Camera-type eye (tissue), 1 donor: ENCODE data around the gene TRMU. TPM values are rescaled to one million over a fixed set of nuclear protein-coding genes. Genes with fewer than 3 reads are reported as not detected.

Experiments used
- total RNA-seq: library from RNA; depleted of rRNA; stranded (reverse); fragments of >200 nt; gene quantifications from one replicate; pipeline ENCODE4 v1.2.3, GENCODE V29; 2014

Gene TRMU
- 53.7 TPM for total RNA-seq

GRCh38 chr22:46335201-46336118 is at the start of gene TRMU:
TSS of gene TRMU (plus strand) at chr22:46335714. CDS start at chr22:46335765, 51 bp downstream.

GRCh38 chr22:46296257-46297150 is 39.0 kb upstream of the TRMU start, which contains the start of gene GTSE1:
TSS of gene GTSE1 (plus strand) at chr22:46296870. CDS start at chr22:46297401, 531 bp downstream.

Other genes with a start within 250 kb of the TRMU start
- 31.6 TPM for gene PPARA, start 185.2 kb upstream of the TRMU start, total RNA-seq
- gene CDPF1, start 85.4 kb upstream of the TRMU start, total RNA-seq, result 19.4 TPM
- 0.05 TPM for gene PKDREJ, start 72.4 kb upstream of the TRMU start, total RNA-seq
- 49.4 TPM for gene TTC38, start 67.7 kb upstream of the TRMU start, total RNA-seq
- gene GTSE1, start 38.8 kb upstream of the TRMU start, total RNA-seq, result 5.7 TPM
- 12.3 TPM for gene CELSR1, start 201.9 kb downstream of the TRMU start, total RNA-seq